Hepatocyte (in vitro differentiated cells): Measurements from ENCODE around the gene LHPP.

Experiments used
- CTCF ChIP-seq: fragments of 200-600 bp; sonication (generic); IDR thresholded peaks from 2 replicates; pipeline ENCODE4 v1.5.1; 2016; ENCODE audit warnings: antibody characterized with exemption, mild to moderate bottlenecking; ENCODE audit not compliant: poor library complexity
- EZH2 ChIP-seq: fragments of 200-600 bp; sonication (generic); IDR thresholded peaks from 2 replicates; pipeline ENCODE4 v1.6.1; 2016; ENCODE audit warnings: antibody characterized with exemption, mild to moderate bottlenecking, borderline replicate concordance
- EZH2phosphoT487 ChIP-seq: fragments of 200-600 bp; sonication (generic); IDR thresholded peaks from one replicate; pipeline ENCODE4 v1.6.1; 2018; ENCODE audit warnings: antibody characterized with exemption, mild to moderate bottlenecking, low read depth, moderate library complexity; ENCODE audit not compliant: unreplicated experiment, severe bottlenecking

- peak; percentile 34 for TF ChIP-seq CTCF
- TF ChIP-seq EZH2phosphoT487 = no peak
- TF ChIP-seq EZH2 = no peak
Observed at GRCh38 chr10:124461642-124462347, at the start of gene LHPP.
